GM18519 (cell line): ENCODE results near the gene SNRK.
A peak's percentile ranks its signal among the peaks of the same experiment; 100 is the strongest.

ENCODE experiments used
- ATAC-seq: cut with Tn5 transposase; IDR thresholded peaks from one replicate; pipeline ENCODE4 v1.9.1; 2021; ENCODE audit warnings: mild to moderate bottlenecking, moderate library complexity; ENCODE audit not compliant: unreplicated experiment, low FRiP score

The SNRK gene

GRCh38 chr3:43270078-43270477 is 16.3 kb upstream of the SNRK start:
- no peak for ATAC-seq

- ATAC-seq, result no peak
Measured at GRCh38 chr3:43273416-43273815, 12.9 kb upstream of the SNRK start.

- ATAC-seq, result no peak
Measured at GRCh38 chr3:43279082-43279481, 7.3 kb upstream of the SNRK start.

GRCh38 chr3:43279532-43279931 is 6.8 kb upstream of the SNRK start:
- ATAC-seq, result no peak

- no peak for ATAC-seq
Measured at GRCh38 chr3:43281020-43281419, 5.3 kb upstream of the SNRK start.

GRCh38 chr3:43284171-43284570 is 2.2 kb upstream of the SNRK start:
- ATAC-seq, result no peak

- no peak for ATAC-seq
Measured at GRCh38 chr3:43285644-43286043, 696 bp upstream of the SNRK start.

GRCh38 chr3:43286841-43287499 is 630 bp downstream of the SNRK start:
- no peak for ATAC-seq

- ATAC-seq, result no peak
Measured at GRCh38 chr3:43287500-43287873, 1.1 kb downstream of the SNRK start.

GRCh38 chr3:43288366-43288765 is 2.0 kb downstream of the SNRK start:
- peak; percentile 40 for ATAC-seq

GRCh38 chr3:43288850-43289249 is 2.5 kb downstream of the SNRK start:
- ATAC-seq, result no peak

GRCh38 chr3:43289401-43289800 is 3.1 kb downstream of the SNRK start:
- ATAC-seq, result no peak

- ATAC-seq, result no peak
Measured at GRCh38 chr3:43289841-43290470, 3.6 kb downstream of the SNRK start.

GRCh38 chr3:43290956-43291355 is 4.6 kb downstream of the SNRK start:
- ATAC-seq, result no peak

- ATAC-seq, result no peak
Measured at GRCh38 chr3:43291546-43291945, 5.2 kb downstream of the SNRK start.

GRCh38 chr3:43294975-43295374 is 8.6 kb downstream of the SNRK start:
- ATAC-seq, result no peak

GRCh38 chr3:43296565-43296964 is 10.2 kb downstream of the SNRK start:
- ATAC-seq, result peak; percentile 75

- ATAC-seq, result no peak
Measured at GRCh38 chr3:43298292-43298691, 12.0 kb downstream of the SNRK start.

GRCh38 chr3:43298761-43299160 is 12.4 kb downstream of the SNRK start:
- no peak for ATAC-seq

- no peak for ATAC-seq
Measured at GRCh38 chr3:43302116-43302880, 16.0 kb downstream of the SNRK start.

- no peak for ATAC-seq
Measured at GRCh38 chr3:43304126-43304525, 17.8 kb downstream of the SNRK start.

GRCh38 chr3:43307226-43307625 is 20.9 kb downstream of the SNRK start:
- ATAC-seq, result no peak
